RWPE2 (cell line): ENCODE data around the gene CERT1.
A peak's percentile ranks its signal among the peaks of the same experiment; 100 is the strongest.

Experiments
- ATAC-seq: fragments of 200-7000 bp; cut with Tn5 transposase; 3 replicates; pipeline ENCODE4 v1.9.1; 2021; ENCODE audit warnings: low read depth
- DNase-seq: peaks from one replicate; pipeline ENCODE4 v3.0.0-alpha.2; 2020; ENCODE audit warnings: low spot score
- H3K27ac ChIP-seq: fragments of 450-650 bp; 2 replicates; pipeline ENCODE4 v1.5.1; 2017; ENCODE audit warnings: mild to moderate bottlenecking; ENCODE audit not compliant: poor library complexity, severe bottlenecking
- H3K27me3 ChIP-seq: fragments of 250-450 bp; sonication (Bioruptor Pico); 2 replicates; pipeline ENCODE4 v1.5.1; 2021; ENCODE audit warnings: mild to moderate bottlenecking, moderate library complexity; ENCODE audit not compliant: insufficient read depth, poor library complexity, severe bottlenecking
- H3K36me3 ChIP-seq: fragments of 250-450 bp; sonication (Bioruptor Pico); 2 replicates; pipeline ENCODE4 v1.5.1; 2020; ENCODE audit warnings: low read depth, mild to moderate bottlenecking, moderate library complexity
- H3K4me1 ChIP-seq: fragments of 250-450 bp; sonication (Bioruptor Pico); 2 replicates; pipeline ENCODE4 v1.5.1; 2021; ENCODE audit warnings: mild to moderate bottlenecking, moderate library complexity; ENCODE audit not compliant: insufficient read depth, poor library complexity, severe bottlenecking
- H3K4me3 ChIP-seq: fragments of 250-450 bp; sonication (Bioruptor Pico); 2 replicates; pipeline ENCODE4 v1.5.1; 2021; ENCODE audit warnings: mild to moderate bottlenecking, moderate library complexity; ENCODE audit not compliant: severe bottlenecking
- H3K9me3 ChIP-seq: fragments of 250-450 bp; sonication (Bioruptor Pico); 2 replicates; pipeline ENCODE4 v1.5.1; 2021; ENCODE audit warnings: mild to moderate bottlenecking, moderate library complexity; ENCODE audit not compliant: severe bottlenecking
- TF ChIP-seq, protein P1 (sequence below): fragments of 450-650 bp; IDR thresholded peaks from one replicate; pipeline ENCODE4 v1.5.1; 2017; ENCODE audit warnings: mild to moderate bottlenecking, moderate library complexity; ENCODE audit not compliant: poor library complexity, severe bottlenecking

The CERT1 gene

DNA sequence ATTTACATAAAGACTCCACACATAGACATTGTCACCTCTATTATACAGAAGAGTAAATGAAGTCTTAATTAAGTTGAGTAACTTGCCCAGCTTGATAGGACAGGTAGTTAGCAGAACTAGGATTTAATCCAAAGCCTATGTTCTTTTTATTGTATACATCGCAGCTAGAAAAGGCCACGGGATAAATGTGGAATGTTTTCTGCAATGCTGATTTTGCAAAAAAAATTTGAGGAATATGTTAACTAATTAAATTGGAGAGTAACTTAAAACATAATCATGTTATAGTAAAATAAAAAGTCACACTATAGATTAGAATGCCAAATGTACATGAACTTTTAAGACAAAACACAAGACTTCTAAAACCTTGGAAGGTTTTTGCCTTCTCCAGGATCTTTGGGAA, 41.3 kb upstream of the CERT1 start:
- H3K4me3 ChIP-seq = no peak overlapping the region
- ATAC-seq (no peak), DNase-seq (no peak)
- H3K36me3 ChIP-seq = peaks cover 48% of the 10 kb centered on the region
- no peak overlapping the region for H3K27ac ChIP-seq
- no peaks in the 10 kb centered on the region for H3K27me3 ChIP-seq
- H3K4me1 ChIP-seq = no peaks in the 10 kb centered on the region
- H3K9me3 ChIP-seq = no peaks in the 10 kb centered on the region
- TF ChIP-seq, protein P1, sequence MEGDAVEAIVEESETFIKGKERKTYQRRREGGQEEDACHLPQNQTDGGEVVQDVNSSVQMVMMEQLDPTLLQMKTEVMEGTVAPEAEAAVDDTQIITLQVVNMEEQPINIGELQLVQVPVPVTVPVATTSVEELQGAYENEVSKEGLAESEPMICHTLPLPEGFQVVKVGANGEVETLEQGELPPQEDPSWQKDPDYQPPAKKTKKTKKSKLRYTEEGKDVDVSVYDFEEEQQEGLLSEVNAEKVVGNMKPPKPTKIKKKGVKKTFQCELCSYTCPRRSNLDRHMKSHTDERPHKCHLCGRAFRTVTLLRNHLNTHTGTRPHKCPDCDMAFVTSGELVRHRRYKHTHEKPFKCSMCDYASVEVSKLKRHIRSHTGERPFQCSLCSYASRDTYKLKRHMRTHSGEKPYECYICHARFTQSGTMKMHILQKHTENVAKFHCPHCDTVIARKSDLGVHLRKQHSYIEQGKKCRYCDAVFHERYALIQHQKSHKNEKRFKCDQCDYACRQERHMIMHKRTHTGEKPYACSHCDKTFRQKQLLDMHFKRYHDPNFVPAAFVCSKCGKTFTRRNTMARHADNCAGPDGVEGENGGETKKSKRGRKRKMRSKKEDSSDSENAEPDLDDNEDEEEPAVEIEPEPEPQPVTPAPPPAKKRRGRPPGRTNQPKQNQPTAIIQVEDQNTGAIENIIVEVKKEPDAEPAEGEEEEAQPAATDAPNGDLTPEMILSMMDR = no peak

DNA sequence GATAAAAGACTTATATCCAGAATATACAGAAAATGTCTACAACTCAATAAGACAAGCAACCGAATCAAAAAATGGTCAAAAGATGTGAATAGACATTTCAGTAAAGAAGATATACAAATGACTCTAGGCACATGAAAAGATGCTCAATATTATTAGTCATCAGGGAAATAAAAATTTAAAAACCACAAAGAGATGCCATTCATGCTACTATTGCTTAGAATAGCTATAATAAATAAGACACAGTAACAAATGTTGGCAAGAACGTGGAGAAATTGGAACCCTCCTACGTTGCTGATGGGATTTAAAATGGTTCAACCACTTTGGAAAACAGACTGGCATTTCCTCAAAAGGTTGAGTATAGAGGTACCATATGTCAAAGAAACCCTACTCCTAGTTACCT, 40.0 kb upstream of the CERT1 start:
- Histone ChIP-seq H3K9me3 (no peaks in the 10 kb centered on the region), H3K4me3 (no peak overlapping the region), H3K36me3 (peaks cover 41% of the 10 kb centered on the region), H3K27me3 (no peaks in the 10 kb centered on the region), H3K4me1 (no peaks in the 10 kb centered on the region), H3K27ac (no peak overlapping the region)
- TF ChIP-seq, protein P1 = no peak
- ATAC-seq (peak; percentile 66; the same call in 2 of the 3 replicates), DNase-seq (no peak)

DNA sequence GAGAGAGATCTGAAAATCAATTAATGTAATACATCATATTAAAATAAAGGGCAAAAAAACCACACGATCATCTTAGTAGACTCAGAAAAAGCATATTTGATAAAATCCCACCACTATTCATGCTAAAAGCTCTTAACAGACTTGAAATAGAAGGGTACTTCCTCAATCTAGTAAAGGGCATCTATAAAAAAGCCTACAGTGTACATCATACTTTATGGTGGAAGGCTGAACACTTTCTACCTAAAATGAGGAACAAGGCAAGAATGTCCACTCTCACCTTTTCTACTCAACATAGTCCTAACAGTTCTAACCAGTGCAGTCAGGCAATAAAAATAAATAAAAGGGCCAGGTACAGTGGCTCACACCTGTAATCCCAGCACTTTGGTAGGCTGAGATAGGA, 39.2 kb upstream of the CERT1 start:
- DNase-seq (no peak), ATAC-seq (no peak)
- Histone ChIP-seq H3K9me3 (no peaks in the 10 kb centered on the region), H3K4me1 (no peaks in the 10 kb centered on the region), H3K4me3 (no peak overlapping the region), H3K36me3 (peaks cover 41% of the 10 kb centered on the region), H3K27ac (no peak overlapping the region), H3K27me3 (no peaks in the 10 kb centered on the region)
- TF ChIP-seq, protein P1 = no peak

DNA sequence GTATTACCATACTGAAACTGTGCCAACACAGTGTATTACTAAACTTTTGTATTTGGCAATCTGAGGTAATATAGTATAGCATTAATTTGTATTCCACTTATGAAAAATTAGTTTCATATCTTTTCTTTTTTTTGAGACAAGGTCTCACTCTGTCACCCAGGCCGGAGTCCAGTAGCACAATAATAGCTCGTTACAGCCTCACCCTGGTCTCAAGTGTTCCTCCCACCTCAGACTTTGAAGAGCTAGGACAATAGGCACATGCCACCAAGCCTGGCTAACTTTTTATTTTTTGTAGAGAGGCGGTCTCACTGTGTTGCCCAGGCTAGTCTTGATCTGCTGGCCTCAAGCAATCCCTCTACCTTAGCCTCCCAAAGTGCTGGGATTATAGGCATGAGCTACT, 36.4 kb upstream of the CERT1 start:
- H3K27me3 ChIP-seq = no peaks in the 10 kb centered on the region
- no peak for DNase-seq
- ATAC-seq = no peak
- no peaks in the 10 kb centered on the region for H3K9me3 ChIP-seq
- TF ChIP-seq, protein P1 = no peak
- H3K36me3 ChIP-seq = peaks cover 27% of the 10 kb centered on the region
- no peaks in the 10 kb centered on the region for H3K4me1 ChIP-seq
- no peak overlapping the region for H3K27ac ChIP-seq
- H3K4me3 ChIP-seq = no peak overlapping the region

DNA sequence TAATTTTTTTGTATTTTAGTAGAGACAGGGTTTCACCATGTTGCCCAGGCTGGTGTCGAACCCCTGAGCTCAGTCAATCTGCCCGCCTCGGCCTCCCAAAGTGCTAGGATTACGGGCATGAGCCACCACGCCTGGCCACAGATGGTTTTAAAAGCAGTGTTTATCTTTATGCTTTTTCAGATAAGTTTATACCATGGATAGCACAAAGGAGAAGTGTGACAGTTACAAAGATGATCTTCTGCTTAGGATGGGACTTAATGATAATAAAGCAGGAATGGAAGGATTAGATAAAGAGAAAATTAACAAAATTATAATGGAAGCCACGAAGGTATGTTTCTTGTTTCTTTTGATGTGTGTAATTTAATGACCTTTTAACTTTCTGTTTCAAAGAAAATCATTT, 35.4 kb upstream of the CERT1 start:
- Histone ChIP-seq H3K27ac (no peak overlapping the region), H3K36me3 (peaks cover 18% of the 10 kb centered on the region), H3K4me1 (no peaks in the 10 kb centered on the region), H3K9me3 (no peaks in the 10 kb centered on the region), H3K27me3 (no peaks in the 10 kb centered on the region), H3K4me3 (no peak overlapping the region)
- ATAC-seq = no peak
- no peak for DNase-seq
- TF ChIP-seq, protein P1 = no peak
